Measurements from ENCODE around the gene ARNT2.
A peak's percentile ranks its signal among the peaks of the same experiment; 100 is the strongest.

ARNT2 gene

GRCh38 chr15:80395616-80396015, 8.6 kb upstream of the ARNT2 start:
- TF ChIP-seq CTCF (IDR thresholded peaks at IDR 0.05; ENCODE audit: control insufficient read depth, extremely low read depth, insufficient read depth), result no peak
- DNase-seq (ENCODE audit: low read depth), result no peak
- H3K4me3 ChIP-seq (ENCODE audit: low read depth, low read length), result no peak overlapping the region

- H3K4me3 ChIP-seq (ENCODE audit: low read depth, low read length), result no peak overlapping the region
- no peak for TF ChIP-seq CTCF (IDR thresholded peaks at IDR 0.05; ENCODE audit: control insufficient read depth, extremely low read depth, insufficient read depth)
Observed at GRCh38 chr15:80396096-80396495, 8.1 kb upstream of the ARNT2 start.

GRCh38 chr15:80399508-80399907, 4.7 kb upstream of the ARNT2 start:
- no peak for DNase-seq (ENCODE audit: low read depth)
- TF ChIP-seq CTCF (IDR thresholded peaks at IDR 0.05; ENCODE audit: control insufficient read depth, extremely low read depth, insufficient read depth), result no peak
- H3K4me3 ChIP-seq (ENCODE audit: low read depth, low read length), result no peak overlapping the region

More at GRCh38 chr15:80396096-80396495, 8.1 kb upstream of the ARNT2 start:
- DNase-seq (ENCODE audit: low read depth), result no peak

- TF ChIP-seq CTCF (IDR thresholded peaks at IDR 0.05; ENCODE audit: control insufficient read depth, extremely low read depth, insufficient read depth), result no peak
- DNase-seq (ENCODE audit: low read depth), result no peak
- no peak overlapping the region for H3K4me3 ChIP-seq (ENCODE audit: low read depth, low read length)
Observed at GRCh38 chr15:80401456-80401855, 2.7 kb upstream of the ARNT2 start.

GRCh38 chr15:80402339-80402738, 1.8 kb upstream of the ARNT2 start:
- no peak for DNase-seq (ENCODE audit: low read depth)
- TF ChIP-seq CTCF (IDR thresholded peaks at IDR 0.05; ENCODE audit: control insufficient read depth, extremely low read depth, insufficient read depth), result no peak

GRCh38 chr15:80403712-80404056, 498 bp upstream of the ARNT2 start:
- DNase-seq (ENCODE audit: low read depth), result no peak
- TF ChIP-seq CTCF (IDR thresholded peaks at IDR 0.05; ENCODE audit: control insufficient read depth, extremely low read depth, insufficient read depth), result no peak
- H3K4me3 ChIP-seq (ENCODE audit: low read depth, low read length), result no peak overlapping the region; the same call in 1 of the 2 replicates

More at GRCh38 chr15:80402339-80402738, 1.8 kb upstream of the ARNT2 start:
- H3K4me3 ChIP-seq (ENCODE audit: low read depth, low read length), result no peak overlapping the region

GRCh38 chr15:80404761-80405553, 775 bp downstream of the ARNT2 start:
- peak overlapping the region; percentile 52 for H3K4me3 ChIP-seq (ENCODE audit: low read depth, low read length)
- DNase-seq (ENCODE audit: low read depth), result no peak

More at GRCh38 chr15:80404761-80405553, 775 bp downstream of the ARNT2 start:
- no peak for TF ChIP-seq CTCF (IDR thresholded peaks at IDR 0.05; ENCODE audit: control insufficient read depth, extremely low read depth, insufficient read depth)
